ENCODE measurements around the gene AKAP8L.
"Not testable (repeated sequence)": the region's sequence is repeated elsewhere in the genome, so short reads cannot be mapped to it uniquely, and the experiment has no call there.

The AKAP8L gene

GRCh38 chr19:15412832-15413231, 6.0 kb downstream of the AKAP8L start:
- no peak overlapping the region for H3K27ac Mint-ChIP-seq

GRCh38 chr19:15411351-15411750, 7.4 kb downstream of the AKAP8L start:
- not testable (repeated sequence) for H3K9me3 Mint-ChIP-seq, ATAC-seq, H3K4me3 Mint-ChIP-seq, H3K27ac Mint-ChIP-seq, H3K27me3 Mint-ChIP-seq
- peaks cover 26% of the 10 kb centered on the region for H3K36me3 Mint-ChIP-seq
- peaks cover 20% of the 10 kb centered on the region for H3K4me1 Mint-ChIP-seq

More at GRCh38 chr19:15412832-15413231, 6.0 kb downstream of the AKAP8L start:
- H3K36me3 Mint-ChIP-seq: peaks cover 31% of the 10 kb centered on the region
- no peak for ATAC-seq
- H3K27me3 Mint-ChIP-seq: no peaks in the 10 kb centered on the region
- peaks cover 34% of the 10 kb centered on the region for H3K4me1 Mint-ChIP-seq
- H3K9me3 Mint-ChIP-seq: no peaks in the 10 kb centered on the region
- H3K4me3 Mint-ChIP-seq: no peak overlapping the region

GRCh38 chr19:15404780-15405211, 14.0 kb downstream of the AKAP8L start:
- ATAC-seq: no peak
- no peaks in the 10 kb centered on the region for H3K27me3 Mint-ChIP-seq
- H3K4me3 Mint-ChIP-seq: no peak overlapping the region
- H3K4me1 Mint-ChIP-seq: peaks cover 24% of the 10 kb centered on the region
- H3K36me3 Mint-ChIP-seq: peaks cover 45% of the 10 kb centered on the region
- H3K27ac Mint-ChIP-seq: peak overlapping the region; percentile 40
- H3K9me3 Mint-ChIP-seq: no peaks in the 10 kb centered on the region

- Mint-ChIP-seq H3K4me1 (peaks cover 24% of the 10 kb centered on the region), H3K4me3 (no peak overlapping the region), H3K36me3 (peaks cover 47% of the 10 kb centered on the region), H3K27ac (peak overlapping the region; percentile 40), H3K27me3 (no peaks in the 10 kb centered on the region), H3K9me3 (no peaks in the 10 kb centered on the region)
- no peak for ATAC-seq
Observed at GRCh38 chr19:15404097-15404779, 14.6 kb downstream of the AKAP8L start.

- no peak overlapping the region for H3K27ac Mint-ChIP-seq
- ATAC-seq: no peak
Observed at GRCh38 chr19:15403151-15403531, 15.6 kb downstream of the AKAP8L start.

GRCh38 chr19:15402411-15403150, 16.2 kb downstream of the AKAP8L start:
- H3K36me3 Mint-ChIP-seq: peaks cover 48% of the 10 kb centered on the region
- H3K27ac Mint-ChIP-seq: no peak overlapping the region
- H3K27me3 Mint-ChIP-seq: no peaks in the 10 kb centered on the region
- no peak for ATAC-seq
- peaks cover 24% of the 10 kb centered on the region for H3K4me1 Mint-ChIP-seq
- no peak overlapping the region for H3K4me3 Mint-ChIP-seq
- H3K9me3 Mint-ChIP-seq: no peaks in the 10 kb centered on the region

More at GRCh38 chr19:15403151-15403531, 15.6 kb downstream of the AKAP8L start:
- Mint-ChIP-seq H3K9me3 (no peaks in the 10 kb centered on the region), H3K4me3 (no peak overlapping the region), H3K27me3 (no peaks in the 10 kb centered on the region), H3K36me3 (peaks cover 44% of the 10 kb centered on the region), H3K4me1 (peaks cover 24% of the 10 kb centered on the region)

- no peak overlapping the region for H3K4me3 Mint-ChIP-seq
- peaks cover 30% of the 10 kb centered on the region for H3K4me1 Mint-ChIP-seq
- peaks cover 59% of the 10 kb centered on the region for H3K36me3 Mint-ChIP-seq
- no peaks in the 10 kb centered on the region for H3K27me3 Mint-ChIP-seq
- no peak overlapping the region for H3K27ac Mint-ChIP-seq
- no peak for ATAC-seq
- no peaks in the 10 kb centered on the region for H3K9me3 Mint-ChIP-seq
Observed at GRCh38 chr19:15401397-15401710, 17.4 kb downstream of the AKAP8L start.

GRCh38 chr19:15400521-15401396, 18.0 kb downstream of the AKAP8L start:
- ATAC-seq: no peak
- peaks cover 28% of the 10 kb centered on the region for H3K4me1 Mint-ChIP-seq
- H3K4me3 Mint-ChIP-seq: no peak overlapping the region
- H3K27ac Mint-ChIP-seq: no peak overlapping the region
- no peaks in the 10 kb centered on the region for H3K27me3 Mint-ChIP-seq
- peaks cover 59% of the 10 kb centered on the region for H3K36me3 Mint-ChIP-seq
- no peaks in the 10 kb centered on the region for H3K9me3 Mint-ChIP-seq

- peaks cover 64% of the 10 kb centered on the region for H3K36me3 Mint-ChIP-seq
- H3K27me3 Mint-ChIP-seq: no peaks in the 10 kb centered on the region
- no peaks in the 10 kb centered on the region for H3K9me3 Mint-ChIP-seq
- H3K4me3 Mint-ChIP-seq: no peak overlapping the region
- peaks cover 18% of the 10 kb centered on the region for H3K4me1 Mint-ChIP-seq
- peak overlapping the region; percentile 7 for H3K27ac Mint-ChIP-seq
- no peak for ATAC-seq
Observed at GRCh38 chr19:15399635-15400034, 19.2 kb downstream of the AKAP8L start.

- H3K9me3 Mint-ChIP-seq: no peaks in the 10 kb centered on the region
- H3K27ac Mint-ChIP-seq: peak overlapping the region; percentile 7
- no peak for ATAC-seq
- H3K36me3 Mint-ChIP-seq: peaks cover 66% of the 10 kb centered on the region
- H3K27me3 Mint-ChIP-seq: no peaks in the 10 kb centered on the region
- H3K4me3 Mint-ChIP-seq: no peak overlapping the region
- peaks cover 13% of the 10 kb centered on the region for H3K4me1 Mint-ChIP-seq
Observed at GRCh38 chr19:15399234-15399515, 19.6 kb downstream of the AKAP8L start.

- H3K9me3 Mint-ChIP-seq: no peaks in the 10 kb centered on the region
- no peak for ATAC-seq
- peak overlapping the region; percentile 7 for H3K27ac Mint-ChIP-seq
- no peak overlapping the region for H3K4me3 Mint-ChIP-seq
- H3K27me3 Mint-ChIP-seq: no peaks in the 10 kb centered on the region
- peaks cover 12% of the 10 kb centered on the region for H3K4me1 Mint-ChIP-seq
- peaks cover 70% of the 10 kb centered on the region for H3K36me3 Mint-ChIP-seq
Observed at GRCh38 chr19:15398501-15399233, 20.1 kb downstream of the AKAP8L start.

- H3K4me3 Mint-ChIP-seq: no peak overlapping the region
- no peak for ATAC-seq
- peaks cover 76% of the 10 kb centered on the region for H3K36me3 Mint-ChIP-seq
- no peaks in the 10 kb centered on the region for H3K9me3 Mint-ChIP-seq
- H3K27me3 Mint-ChIP-seq: no peaks in the 10 kb centered on the region
- H3K27ac Mint-ChIP-seq: peak overlapping the region; percentile 57
- peaks cover 12% of the 10 kb centered on the region for H3K4me1 Mint-ChIP-seq
Observed at GRCh38 chr19:15397782-15398181, 21.0 kb downstream of the AKAP8L start.

GRCh38 chr19:15397236-15397635, 21.6 kb downstream of the AKAP8L start:
- H3K4me3 Mint-ChIP-seq: no peak overlapping the region
- H3K36me3 Mint-ChIP-seq: peaks cover 74% of the 10 kb centered on the region
- no peak for ATAC-seq
- H3K4me1 Mint-ChIP-seq: peaks cover 12% of the 10 kb centered on the region
- H3K9me3 Mint-ChIP-seq: no peaks in the 10 kb centered on the region
- peak overlapping the region; percentile 57 for H3K27ac Mint-ChIP-seq
- no peaks in the 10 kb centered on the region for H3K27me3 Mint-ChIP-seq

- no peaks in the 10 kb centered on the region for H3K9me3 Mint-ChIP-seq
- peaks cover 74% of the 10 kb centered on the region for H3K36me3 Mint-ChIP-seq
Observed at GRCh38 chr19:15396436-15396835, 22.4 kb downstream of the AKAP8L start.

GRCh38 chr19:15395251-15395650, 23.5 kb downstream of the AKAP8L start:
- not testable (repeated sequence) for ATAC-seq, H3K4me3 Mint-ChIP-seq, H3K27ac Mint-ChIP-seq, H3K9me3 Mint-ChIP-seq, H3K27me3 Mint-ChIP-seq
- Mint-ChIP-seq H3K36me3 (peaks cover 70% of the 10 kb centered on the region), H3K4me1 (peaks cover 18% of the 10 kb centered on the region)

More at GRCh38 chr19:15396436-15396835, 22.4 kb downstream of the AKAP8L start:
- Mint-ChIP-seq H3K4me3 (no peak overlapping the region), H3K4me1 (peaks cover 12% of the 10 kb centered on the region), H3K27me3 (no peaks in the 10 kb centered on the region), H3K27ac (peak overlapping the region; percentile 57)
- no peak for ATAC-seq

Measured in stimulated activated memory B cell treated with anti-CD40 and anti-IgM and Interleukin-4, amounts not matched to agents 10 μg/mL and 1 μg/mL and 100 μg/mL, for 72 hours (primary cell).